CD4-positive, alpha-beta T cell treated with Interleukin-21 for 1 hour (primary cell): ENCODE measurements around the gene NANOGP8.
"Not testable (repeated sequence)": the region's sequence is repeated elsewhere in the genome, so short reads cannot be mapped to it uniquely, and the experiment has no call there.

Experiments
- DNase-seq: peaks from one replicate; pipeline ENCODE4 v3.0.0-alpha.2; 2020

NANOGP8 gene

DNA sequence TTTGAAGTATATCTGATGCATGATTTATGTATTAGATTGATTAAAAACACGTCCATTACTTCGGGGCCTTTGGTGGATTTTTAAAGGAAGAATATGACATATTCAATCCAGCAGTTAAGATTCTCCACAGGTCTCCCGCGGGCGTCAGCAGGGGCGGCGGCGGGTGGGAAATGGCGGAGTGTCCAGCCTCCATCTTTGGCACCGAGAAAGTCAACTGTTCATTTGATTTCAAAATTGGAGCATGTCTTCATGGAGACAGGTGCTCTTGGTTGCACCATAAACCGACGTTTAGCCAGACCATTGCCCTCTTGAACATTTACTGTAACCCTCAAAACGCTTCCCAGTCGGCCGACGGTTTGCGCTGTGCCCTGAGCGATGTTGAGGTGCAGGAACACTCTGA is 7.2 kb upstream of the NANOGP8 start:
- DNase-seq: no peak

DNA sequence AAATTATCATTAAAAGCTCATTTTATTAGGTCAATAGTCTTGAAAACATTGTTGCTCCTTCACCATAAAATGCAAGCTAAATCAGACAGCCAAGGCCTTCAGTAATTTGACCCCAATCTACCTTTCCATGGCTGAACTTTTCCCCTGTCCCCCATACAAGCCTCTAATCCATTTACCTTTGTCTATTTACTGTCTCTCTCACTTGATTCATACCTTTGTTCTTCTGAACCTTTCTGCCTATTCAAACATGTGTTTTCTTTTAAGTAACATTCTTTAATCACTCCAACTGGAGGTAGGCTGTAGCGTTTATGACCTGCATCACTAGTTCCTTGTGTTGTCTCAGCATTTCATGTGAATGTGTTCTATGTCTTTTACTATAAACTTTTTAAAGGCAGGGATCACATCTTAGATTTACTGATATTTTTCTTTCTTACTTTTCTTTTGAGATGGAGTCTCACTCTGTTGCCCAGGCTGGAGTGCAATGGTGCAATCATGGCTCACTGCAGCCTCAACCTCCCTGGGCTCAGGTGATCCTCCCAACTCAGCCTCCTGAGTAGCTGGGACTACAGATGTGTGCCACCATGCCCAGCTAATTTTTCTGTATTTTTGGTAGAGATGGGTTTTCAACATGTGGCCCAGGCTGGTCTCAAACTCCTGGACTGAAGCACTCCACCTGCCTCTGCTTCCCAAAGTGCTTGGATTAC is 5.2 kb upstream of the NANOGP8 start:
- DNase-seq: no peak

DNA sequence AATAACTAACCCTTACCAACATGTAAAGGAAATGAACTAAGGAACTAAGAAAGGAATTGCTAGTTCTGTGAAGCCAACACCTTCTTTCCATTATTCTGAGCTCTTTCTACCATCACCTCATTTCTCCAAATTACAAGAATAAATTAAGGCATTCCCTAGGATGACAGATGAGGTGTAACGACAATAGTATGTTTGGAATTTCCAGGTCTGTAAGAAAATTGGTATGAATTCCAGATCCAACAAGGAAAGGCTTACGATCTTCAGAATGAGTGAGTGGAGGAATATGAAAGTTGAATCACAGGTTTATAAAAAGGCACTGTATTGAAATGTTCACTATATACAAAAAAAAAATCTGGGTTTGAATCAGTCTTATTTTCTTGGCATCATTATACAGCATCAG is 4.5 kb upstream of the NANOGP8 start:
- DNase-seq: no peak

DNA sequence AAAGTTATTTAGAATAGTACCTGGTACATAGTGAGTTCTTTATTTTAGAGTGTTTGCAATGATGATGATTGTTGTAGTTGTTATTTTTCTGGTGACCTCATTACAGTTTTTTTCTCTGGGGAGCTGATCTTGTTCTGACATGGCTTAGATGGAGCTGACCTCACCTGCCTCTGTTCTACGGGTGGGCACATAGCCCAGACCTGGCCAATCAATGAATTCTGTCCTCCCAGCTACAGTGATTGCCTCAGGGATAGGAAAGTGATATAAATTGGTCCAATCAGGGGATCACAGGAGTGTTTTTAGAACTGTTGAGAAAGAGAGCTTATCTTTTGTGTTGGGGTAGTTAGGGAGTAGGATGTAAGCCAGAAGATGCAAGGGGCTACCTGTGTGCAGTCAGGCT is 3.2 kb upstream of the NANOGP8 start:
- no peak for DNase-seq

DNA sequence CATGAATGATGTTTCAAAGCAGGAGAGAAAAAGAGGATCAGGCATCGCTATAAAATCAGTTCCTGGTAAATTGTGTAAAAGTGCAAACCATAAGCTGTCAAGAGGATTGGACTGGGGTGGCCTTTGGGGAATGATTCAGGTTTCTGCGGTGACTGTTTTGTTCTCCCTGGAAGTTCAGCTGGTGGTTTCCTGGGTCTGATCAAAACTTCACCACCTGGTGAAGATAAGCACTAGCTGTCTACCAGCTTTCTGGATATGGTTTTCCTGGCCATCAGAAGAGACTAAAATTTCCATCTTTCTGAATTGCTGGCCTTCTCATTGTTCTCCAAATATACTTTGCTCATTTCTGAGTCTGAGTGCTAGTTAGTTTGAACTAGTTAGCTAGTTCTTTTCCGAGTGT is 2.7 kb upstream of the NANOGP8 start:
- DNase-seq: no peak

DNA sequence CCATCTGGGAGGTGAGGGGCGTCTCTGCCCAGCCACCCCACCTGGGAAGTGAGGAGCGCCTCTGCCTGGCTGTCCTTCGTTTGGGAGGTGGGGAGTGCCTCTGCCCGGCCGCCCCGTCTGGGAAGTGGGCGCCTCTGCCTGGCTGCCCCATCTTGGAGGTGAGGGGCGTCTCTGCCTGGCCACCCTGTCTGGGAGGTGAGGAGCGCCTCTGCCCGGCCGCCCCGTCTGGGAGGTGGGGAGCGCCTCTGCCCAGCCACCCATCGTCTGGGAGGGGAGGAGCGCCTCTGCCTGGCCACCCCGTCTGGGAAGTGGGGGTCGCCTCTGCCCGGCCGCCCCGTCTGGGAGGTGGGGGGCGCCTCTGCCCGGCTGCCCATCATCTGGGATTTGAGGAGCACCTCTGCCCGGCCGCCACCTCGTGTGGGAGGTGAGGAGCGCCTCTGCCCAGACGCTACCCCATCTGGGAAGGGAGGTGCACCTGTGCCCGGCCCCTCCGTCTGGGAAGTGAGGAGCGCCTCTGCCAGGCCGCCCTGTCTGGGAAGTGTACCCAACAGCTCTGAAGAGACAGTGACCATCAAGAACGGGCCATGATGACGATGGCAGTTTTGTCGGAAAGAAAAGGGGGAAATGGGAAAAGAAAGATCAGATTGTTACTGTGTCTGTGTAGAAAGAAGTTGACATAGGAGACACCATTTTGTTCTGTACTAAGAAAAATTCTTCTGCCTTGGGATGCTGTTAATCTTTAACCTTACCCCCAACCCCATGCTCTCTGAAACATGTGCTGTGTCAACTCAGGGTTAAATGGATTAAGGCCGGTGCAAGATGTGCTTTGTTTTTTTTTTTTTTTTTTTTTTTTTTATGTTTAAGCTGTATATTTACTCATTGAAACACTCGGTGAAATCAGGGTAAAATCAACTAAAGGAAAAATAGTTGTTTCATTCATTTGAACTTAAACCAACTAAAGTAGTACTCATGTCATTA is 2.4 kb downstream of the NANOGP8 start:
- not testable (repeated sequence) for DNase-seq

DNA sequence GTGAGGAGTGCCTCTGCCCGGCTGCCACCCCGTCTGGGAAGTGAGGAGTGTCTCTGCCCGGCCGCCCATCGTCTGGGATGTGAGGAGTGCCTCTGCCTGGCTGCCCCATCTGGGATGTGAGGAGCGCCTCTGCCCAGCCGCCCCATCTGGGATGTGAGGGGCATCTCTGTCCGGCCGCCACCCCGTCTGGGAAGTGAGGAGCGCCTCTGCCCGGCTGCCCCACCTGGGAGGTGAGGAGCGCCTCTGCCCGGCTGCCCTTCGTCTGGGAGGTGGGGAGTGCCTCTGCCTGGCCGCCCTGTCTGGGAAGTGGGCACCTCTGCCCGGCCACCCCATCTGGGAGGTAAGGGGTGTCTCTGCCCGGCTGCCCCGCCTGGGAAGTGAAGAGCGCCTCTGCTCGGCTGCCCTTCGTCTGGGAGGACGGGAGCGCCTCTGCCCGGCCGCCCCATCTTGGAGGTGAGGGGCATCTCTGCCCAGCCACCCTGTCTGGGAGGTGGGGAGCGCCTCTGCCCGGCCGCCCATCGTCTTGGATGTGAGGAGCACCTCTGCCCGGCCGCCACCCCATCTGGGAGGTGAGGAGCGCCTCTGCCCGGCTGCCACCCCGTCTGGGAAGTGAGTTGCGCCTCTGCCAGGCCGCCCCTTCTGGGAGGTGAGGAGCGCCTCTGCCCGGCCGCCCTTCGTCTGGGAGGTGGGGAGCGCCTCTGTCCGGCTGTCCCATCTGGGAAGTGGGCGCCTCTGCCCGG is 3.3 kb downstream of the NANOGP8 start:
- not testable (repeated sequence) for DNase-seq

DNA sequence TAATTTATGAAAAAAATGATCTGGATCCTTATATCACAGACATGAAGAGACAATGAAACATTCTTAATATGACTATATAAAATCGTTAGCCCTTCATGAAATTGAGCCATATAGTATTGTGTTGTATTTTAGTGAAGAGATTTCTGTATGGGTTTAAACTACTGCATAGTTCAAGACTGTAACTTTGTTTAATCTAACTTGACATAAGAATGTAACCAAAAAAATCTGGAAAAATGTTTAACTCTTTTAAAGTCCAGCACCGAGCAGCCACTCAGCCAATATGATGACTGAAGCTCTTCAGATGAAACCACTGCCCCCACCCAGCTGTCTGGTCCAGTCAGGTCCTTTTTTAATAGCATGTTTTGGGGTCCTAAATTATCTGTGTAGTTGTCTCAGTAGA is 4.9 kb downstream of the NANOGP8 start:
- no peak for DNase-seq

DNA sequence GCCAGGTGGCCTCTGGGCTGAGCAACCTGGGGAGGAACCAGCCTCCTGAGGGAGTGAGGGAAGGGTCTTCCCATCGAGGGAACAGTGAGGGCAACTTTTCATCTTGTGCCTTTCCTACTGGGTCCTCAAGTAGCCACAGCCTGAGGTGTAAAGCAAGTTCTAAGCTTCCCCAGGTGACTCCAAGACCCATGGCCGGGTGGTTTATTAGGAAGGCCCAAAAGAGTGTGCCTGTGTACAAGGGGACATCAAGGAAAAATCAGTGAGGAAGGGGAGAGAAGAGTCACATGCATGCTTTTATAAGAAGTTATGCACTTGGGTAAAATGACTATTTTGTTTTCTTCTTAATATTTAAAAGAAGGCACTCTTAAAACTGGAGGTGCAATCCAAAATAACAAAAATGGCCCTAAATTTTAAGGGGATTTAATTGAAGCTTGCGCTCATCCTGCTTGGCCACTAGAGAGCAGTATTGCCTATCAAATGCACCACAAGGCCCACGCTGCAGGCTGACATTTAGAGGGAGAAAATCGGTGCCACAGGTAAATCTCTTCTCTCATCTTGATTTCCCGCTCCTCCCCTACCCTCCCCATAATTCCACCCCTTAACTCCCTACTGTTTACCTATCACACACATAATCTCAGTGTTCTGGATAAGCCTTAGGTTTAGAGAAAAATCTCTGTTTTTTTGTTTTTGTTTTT is 6.7 kb downstream of the NANOGP8 start:
- peak; percentile 42 for DNase-seq

DNA sequence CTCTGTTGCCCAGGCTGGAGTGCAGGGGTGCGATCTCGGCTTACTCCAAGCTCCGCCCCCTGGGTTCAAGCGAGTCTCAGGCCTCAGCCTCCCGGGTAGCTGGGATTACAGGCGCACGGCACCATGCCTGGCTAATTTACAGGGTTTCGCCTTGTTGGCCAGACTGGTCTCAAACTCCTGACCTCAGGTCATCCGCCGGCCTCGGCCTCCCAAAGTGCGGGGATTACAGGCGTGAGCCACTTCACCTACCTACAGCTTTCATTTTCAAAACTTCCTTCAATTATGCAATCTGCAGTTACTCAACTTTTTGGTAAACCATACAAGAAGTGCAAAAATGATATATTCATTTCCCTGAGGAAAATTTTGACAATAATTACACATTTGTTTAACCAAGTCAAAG is 14.0 kb downstream of the NANOGP8 start:
- no peak for DNase-seq

DNA sequence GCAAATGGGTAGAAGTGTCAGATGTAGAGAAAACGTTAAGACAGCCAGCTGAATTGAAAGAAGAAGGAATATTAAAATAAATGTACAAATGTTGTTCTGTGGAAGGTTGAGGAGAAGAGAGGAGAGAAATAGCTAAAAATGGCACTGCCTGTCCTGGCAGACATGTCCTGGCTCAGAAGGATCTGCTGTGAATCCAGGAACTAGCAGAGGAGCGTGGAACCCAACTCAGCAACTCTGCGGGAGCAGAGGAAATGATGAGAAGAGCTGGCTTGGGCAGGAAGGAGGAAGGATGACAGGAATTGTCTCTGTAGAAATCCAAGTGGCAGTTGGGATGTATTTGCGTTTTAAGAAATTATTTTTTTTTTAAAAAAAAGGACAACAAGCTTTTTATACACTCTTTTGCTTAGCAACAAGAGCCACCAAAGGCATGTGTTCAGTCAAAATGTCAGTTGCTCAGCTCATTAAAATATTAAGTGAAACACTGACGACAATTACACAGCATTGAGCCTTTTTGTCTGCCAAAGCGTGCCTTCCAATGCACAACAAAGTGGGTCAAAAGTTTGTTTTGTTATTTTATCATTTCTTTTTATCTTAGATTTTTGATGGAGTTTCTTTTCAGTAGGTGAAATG is 16.1 kb downstream of the NANOGP8 start:
- DNase-seq: no peak

DNA sequence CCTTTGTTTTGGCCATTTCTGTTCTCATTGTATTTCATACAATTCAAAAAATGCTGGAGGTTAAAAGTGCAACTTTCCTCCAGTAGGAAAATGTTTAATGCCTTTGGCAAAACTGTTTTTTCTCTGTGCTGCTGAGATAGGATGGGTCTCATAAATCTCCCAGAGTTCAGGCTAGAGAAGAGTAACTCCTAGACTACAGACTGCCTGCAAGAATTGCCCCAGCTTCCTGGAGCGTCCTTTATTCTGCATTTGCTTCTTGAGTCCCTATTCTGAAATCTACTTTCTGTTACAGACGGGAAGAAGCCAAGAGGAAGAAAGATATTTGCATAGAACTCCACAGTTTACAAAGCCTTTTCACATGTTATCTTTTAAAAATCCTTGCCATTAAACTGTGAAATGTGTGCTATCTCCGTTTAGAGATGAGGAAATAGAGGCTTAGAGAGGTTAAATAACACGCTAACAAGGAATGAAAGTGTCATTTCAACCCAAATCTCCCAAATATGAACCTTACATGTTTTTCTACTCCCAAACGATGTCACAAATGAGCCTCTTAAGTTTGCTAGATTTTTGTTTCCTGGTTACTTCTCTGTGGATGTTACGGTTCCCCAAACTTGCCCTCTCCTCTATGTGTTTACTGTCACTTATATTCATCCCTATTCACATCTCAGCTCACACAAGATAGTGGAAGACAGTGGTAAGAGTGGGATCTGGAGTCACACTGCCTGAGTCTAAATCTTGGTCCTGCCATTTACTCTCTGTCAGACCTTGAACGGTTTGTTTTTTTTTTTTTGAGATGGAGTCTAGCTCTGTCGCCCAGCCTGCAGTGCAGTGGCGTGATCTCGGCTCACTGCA is 17.4 kb downstream of the NANOGP8 start:
- no peak for DNase-seq

DNA sequence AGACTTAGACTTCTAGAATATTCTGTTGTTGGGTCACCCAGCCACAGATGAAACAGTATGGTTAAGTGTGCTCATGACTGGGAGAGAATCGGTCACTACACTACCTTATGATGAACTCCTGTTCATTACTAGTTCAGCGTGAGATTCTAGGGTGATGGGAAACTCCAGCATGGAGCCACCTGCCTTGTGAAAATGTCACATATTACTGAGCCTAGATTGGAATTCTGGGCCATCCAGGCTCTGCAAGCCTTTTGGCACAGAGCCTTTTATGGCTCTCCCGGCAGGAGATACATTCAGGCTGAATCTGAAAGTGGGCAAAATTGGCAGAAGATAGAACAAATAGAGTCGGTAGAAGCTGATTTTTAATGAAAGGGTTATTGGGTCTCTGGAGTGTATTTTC is 19.0 kb downstream of the NANOGP8 start:
- DNase-seq: no peak

DNA sequence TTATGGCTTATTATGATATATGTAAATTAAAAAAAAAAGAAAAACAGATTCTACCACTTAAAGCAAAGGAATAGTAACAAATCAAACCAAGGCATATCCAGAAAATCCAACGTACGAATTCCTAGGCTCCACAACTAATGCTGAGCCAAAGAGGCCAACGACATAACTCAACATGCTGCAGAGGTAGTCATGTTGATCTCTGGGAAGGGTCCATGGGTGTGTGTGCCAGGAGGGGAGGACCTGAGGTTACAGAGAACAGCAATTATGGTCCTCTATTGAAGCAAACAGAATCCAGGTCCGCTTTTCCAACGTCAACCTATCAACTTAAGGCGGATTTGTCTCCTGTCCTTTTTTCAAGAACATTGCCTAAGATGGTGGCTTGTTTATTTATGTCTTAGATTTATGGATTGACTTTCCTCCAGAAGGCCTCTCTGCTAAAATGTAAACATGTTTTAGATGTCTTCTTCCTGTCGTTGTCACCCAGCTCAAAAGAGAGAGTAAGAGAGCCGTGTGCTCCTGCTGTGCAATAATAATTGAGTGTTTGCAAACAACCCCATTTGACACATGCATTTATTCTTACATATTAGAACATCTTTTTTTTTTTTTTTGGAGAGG is 20.4 kb downstream of the NANOGP8 start:
- DNase-seq: no peak

DNA sequence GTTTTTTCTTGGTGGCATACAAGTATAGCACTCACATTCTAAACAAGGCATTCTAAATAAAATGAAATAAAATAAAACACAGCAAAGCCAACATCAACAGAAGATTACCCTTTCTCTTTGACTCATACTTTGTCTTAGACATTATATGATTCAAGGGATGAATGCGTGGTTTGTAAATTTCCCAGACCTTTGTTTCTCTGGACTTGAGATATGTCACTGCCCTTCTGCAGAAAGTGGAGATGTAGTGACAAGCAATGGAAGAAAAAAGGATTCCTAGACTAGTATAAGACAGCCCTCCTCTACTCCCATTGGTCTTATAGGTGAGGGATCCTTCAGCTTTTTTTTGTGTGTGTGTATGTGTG is 22.4 kb downstream of the NANOGP8 start:
- no peak for DNase-seq

DNA sequence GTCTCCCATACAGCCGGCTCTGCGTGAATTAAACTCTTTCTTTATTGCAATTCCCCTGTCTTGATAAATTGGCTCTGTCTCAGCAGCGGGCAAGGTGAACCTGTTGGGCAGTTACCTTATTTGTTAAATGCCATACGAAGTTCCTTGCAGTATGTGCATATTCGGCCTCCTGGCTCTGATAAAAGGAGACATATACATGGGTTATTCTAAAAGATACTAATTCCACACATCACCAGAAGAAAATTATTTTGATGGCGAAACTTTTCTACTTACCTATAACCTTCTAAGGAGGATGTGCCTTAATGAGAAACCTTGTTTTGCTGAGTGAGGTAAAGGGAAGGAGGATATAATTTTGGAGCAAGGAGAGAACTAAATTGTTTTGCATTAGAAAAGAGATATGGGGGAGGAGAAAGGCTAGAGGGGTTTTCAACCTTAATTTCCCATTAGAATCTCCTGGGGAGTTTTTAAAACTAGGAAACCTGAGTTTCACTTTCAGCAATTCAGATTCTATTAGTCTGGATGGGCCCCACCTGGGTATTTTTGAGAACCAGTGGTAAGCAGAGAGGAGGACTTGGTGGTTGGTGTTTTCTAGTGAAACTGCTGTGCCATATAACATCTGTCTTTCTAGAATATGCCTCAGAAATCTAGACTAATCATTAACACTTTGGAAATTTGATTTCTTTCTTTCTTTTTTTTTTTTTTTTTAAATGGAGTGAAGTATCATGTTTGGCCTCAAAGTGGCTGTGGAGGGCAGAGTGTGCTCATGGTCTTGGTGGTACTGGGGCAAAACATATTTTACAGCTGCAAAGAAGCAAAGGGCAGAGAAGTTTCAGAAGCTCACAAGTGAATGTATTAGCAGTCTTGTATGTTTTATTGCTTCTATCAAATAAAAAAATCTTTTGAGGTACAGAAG is 23.0 kb downstream of the NANOGP8 start:
- DNase-seq: no peak

DNA sequence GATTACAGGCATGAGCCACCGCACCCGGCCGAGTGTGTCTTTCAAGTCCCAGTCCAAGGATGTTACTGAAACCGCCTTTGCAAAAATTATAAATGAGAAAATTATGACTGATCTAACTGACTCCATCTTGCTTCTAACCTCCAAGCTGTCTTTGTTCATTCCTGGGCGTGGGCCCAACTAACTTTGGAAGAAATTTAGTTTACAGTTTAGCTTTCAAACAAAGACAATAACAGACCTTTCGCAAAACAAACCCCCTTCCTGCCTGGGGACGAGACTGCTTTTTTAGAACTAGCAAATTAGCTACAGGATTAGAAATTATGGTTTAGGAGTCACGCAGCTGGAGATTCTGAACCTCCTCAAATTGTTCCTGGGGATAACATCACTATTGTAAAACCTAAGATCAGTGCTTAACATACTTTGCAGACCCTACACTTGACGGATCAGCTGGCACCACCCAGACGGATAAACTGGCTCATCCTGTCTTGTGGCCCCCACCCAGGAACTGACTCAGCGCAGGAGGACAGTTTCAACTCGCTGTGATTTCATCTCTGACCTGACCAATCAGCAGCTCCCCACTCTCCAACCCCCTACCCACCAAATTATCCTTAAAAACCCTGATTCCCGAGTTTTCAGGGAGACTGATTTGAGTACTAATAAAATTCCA is 23.8 kb downstream of the NANOGP8 start:
- DNase-seq: no peak

DNA sequence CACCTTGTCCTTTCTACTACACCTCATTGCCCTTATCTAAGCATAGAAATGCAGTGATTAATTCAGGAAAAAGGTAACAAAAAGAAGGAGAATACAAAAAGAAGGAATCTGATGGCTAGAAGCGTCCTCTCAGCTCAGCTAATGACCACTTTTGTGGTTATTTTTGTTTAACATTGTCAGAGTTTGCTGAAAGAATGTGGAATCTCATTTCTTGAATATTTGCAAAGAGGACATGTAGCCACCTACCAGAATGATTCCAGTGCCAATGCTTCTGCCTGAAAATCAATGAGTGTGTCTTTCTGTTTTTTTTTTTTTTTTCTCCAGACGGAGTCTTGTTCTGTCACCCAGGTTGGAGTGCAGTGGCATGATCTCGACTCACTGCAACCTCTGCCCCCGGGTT is 24.5 kb downstream of the NANOGP8 start:
- no peak for DNase-seq

DNA sequence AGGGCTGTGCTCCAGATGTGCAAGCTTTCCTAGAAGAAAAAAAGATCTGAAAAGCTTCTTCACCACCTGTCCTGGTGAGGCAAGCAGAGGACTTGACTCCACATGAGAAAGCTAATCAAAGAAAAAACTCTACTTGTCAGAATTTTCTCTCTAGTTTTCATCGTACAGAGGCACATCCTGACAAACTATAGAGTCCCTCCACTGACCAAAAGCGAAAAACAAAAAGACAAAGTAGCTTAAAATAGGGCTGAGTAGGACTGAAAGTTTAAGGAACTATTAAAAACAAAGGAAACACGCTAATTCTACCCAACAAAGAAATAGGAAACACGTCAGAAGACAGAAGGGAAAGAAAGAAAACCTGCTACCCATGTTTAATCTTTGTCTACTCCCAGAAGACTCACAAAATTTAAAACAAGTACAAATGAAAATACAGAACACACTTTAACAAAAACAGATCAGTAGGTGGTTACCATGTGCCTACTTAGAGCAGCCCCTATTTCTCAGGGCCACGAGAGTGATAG is 26.5 kb downstream of the NANOGP8 start:
- no peak for DNase-seq
